Measurements from ENCODE around the gene RALBP1.

DNA sequence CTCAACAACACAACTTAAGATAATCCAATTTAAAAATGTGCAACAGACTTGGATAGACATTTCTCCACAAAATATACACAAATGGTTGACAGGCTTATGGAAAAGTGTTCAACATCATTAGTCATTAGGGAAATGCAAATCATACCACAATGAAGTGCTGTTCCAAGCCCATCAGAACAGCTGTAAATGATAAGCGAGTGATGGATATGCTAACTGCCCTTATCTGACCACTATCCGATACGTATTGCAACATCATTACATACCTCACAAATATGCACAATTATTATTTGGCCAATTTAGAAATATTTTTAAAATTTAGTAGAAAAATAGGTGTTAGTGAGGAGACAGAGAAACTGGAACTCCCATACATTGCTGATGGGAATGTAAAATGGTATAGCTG lies 76.9 kb downstream of the RALBP1 start:
- no peak for TF ChIP-seq POLR2A (IDR thresholded peaks at IDR 0.05)
- TF ChIP-seq, protein P1, sequence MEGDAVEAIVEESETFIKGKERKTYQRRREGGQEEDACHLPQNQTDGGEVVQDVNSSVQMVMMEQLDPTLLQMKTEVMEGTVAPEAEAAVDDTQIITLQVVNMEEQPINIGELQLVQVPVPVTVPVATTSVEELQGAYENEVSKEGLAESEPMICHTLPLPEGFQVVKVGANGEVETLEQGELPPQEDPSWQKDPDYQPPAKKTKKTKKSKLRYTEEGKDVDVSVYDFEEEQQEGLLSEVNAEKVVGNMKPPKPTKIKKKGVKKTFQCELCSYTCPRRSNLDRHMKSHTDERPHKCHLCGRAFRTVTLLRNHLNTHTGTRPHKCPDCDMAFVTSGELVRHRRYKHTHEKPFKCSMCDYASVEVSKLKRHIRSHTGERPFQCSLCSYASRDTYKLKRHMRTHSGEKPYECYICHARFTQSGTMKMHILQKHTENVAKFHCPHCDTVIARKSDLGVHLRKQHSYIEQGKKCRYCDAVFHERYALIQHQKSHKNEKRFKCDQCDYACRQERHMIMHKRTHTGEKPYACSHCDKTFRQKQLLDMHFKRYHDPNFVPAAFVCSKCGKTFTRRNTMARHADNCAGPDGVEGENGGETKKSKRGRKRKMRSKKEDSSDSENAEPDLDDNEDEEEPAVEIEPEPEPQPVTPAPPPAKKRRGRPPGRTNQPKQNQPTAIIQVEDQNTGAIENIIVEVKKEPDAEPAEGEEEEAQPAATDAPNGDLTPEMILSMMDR (IDR thresholded peaks at IDR 0.05): no peak
- TF ChIP-seq POLR2AphosphoS5 (IDR thresholded peaks at IDR 0.05): no peak
